ENCODE results near the gene DGUOK.

The DGUOK gene

GRCh38 chr2:73952499-73953446 is 26.1 kb downstream of the DGUOK start:
- no peak for DNase-seq (ENCODE audit: low spot score)

- DNase-seq (ENCODE audit: low spot score) = no peak
These were observed 29.7 kb downstream of the DGUOK start for GRCh38 chr2:73956218-73956865.

GRCh38 chr2:73961274-73961673 is 34.6 kb downstream of the DGUOK start:
- DNase-seq (ENCODE audit: low spot score) = no peak

- no peak for DNase-seq (ENCODE audit: low spot score)
These were observed 35.3 kb downstream of the DGUOK start for GRCh38 chr2:73961823-73962615.

GRCh38 chr2:73962798-73963197 is 36.1 kb downstream of the DGUOK start:
- DNase-seq (ENCODE audit: low spot score) = no peak

- peak; percentile 30 for DNase-seq (ENCODE audit: low spot score)
These were observed 36.9 kb downstream of the DGUOK start for GRCh38 chr2:73963385-73964120.

- no peak for DNase-seq (ENCODE audit: low spot score)
These were observed 37.5 kb downstream of the DGUOK start for GRCh38 chr2:73964223-73964622.

GRCh38 chr2:73965053-73965452 is 38.4 kb downstream of the DGUOK start:
- DNase-seq (ENCODE audit: low spot score) = no peak

- no peak for DNase-seq (ENCODE audit: low spot score)
These were observed 41.8 kb downstream of the DGUOK start for GRCh38 chr2:73968357-73968937.

- DNase-seq (ENCODE audit: low spot score) = no peak
These were observed 42.7 kb downstream of the DGUOK start for GRCh38 chr2:73969356-73969755.

- DNase-seq (ENCODE audit: low spot score) = no peak
These were observed 43.6 kb downstream of the DGUOK start for GRCh38 chr2:73970141-73970803.

GRCh38 chr2:73970850-73971471 is 44.3 kb downstream of the DGUOK start:
- DNase-seq (ENCODE audit: low spot score) = peak; percentile 49

GRCh38 chr2:73971722-73972121 is 45.0 kb downstream of the DGUOK start:
- DNase-seq (ENCODE audit: low spot score) = no peak

- no peak for DNase-seq (ENCODE audit: low spot score)
These were observed 46.2 kb downstream of the DGUOK start for GRCh38 chr2:73972846-73973245.

GRCh38 chr2:73975731-73976130 is 49.1 kb downstream of the DGUOK start:
- DNase-seq (ENCODE audit: low spot score) = no peak

- DNase-seq (ENCODE audit: low spot score) = no peak
These were observed 50.1 kb downstream of the DGUOK start for GRCh38 chr2:73976803-73977202.

- DNase-seq (ENCODE audit: low spot score) = no peak
These were observed 50.8 kb downstream of the DGUOK start for GRCh38 chr2:73977466-73977865.

- peak; percentile 87 for DNase-seq (ENCODE audit: low spot score)
These were observed 52.3 kb downstream of the DGUOK start for GRCh38 chr2:73979021-73979420.

GRCh38 chr2:73979686-73980085 is 53.0 kb downstream of the DGUOK start:
- DNase-seq (ENCODE audit: low spot score) = no peak

GRCh38 chr2:73980566-73980965 is 53.9 kb downstream of the DGUOK start:
- DNase-seq (ENCODE audit: low spot score) = no peak

Data from CD4-positive, alpha-beta T cell treated with Interleukin-2 at 100 ng/mL for 4 hours (primary cell).